ENCODE results near the gene RTN4R. TPM values are rescaled to one million over a fixed set of nuclear protein-coding genes. Genes with fewer than 3 reads are reported as not detected.
"Not testable (repeated sequence)": the region's sequence is repeated elsewhere in the genome, so short reads cannot be mapped to it uniquely, and the experiment has no call there.

RTN4R gene
- polyA plus RNA-seq (ENCODE audit: insufficient read length in 4 of 4) = 1 to 10 TPM; 5.0 to 9.0 (median 6.1) TPM

DNA sequence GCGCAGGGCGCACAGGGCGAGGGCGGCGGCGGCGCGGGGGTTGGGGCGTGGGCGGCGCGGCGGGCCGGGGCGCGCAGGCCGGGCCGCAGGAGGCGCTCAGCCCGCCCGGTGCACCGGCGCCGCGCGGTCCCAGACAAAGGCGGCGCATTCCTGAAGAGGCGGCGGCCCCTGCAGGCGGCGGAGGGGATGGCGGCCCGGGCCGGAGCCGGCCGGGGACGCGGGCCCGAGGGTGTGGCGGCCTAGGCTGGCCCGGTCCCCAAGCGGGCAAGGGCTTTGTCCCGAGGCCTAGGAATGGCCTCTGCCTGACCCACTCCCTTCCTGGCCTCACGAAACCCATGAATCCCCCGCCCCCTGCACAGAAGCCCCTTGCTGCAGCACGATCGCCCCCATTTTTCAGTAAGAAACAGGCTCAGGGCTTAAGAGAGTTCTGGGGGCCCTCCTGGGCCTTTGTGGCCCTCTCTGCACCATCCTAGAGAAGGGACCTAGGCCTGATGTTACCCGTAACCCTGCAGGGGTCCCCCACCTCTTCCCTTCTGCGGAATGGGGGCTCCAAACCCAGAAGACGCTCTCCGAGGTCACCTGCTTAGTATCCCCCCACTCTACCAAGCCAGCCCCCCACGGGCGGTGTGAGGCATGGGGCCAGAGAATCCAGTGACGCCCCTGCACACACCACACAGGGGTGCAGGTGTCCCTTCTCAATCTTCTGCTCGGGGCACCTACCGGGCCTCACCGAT lies at the start of gene RTN4R:
RTN4R (minus strand) TSS at position 40 of the 734 bp plus-strand sequence. CDS start 226 bp downstream, outside the sequence.
- DNase-seq (ENCODE audit: low read depth in 4 of 4, low spot score in 3 of 4) = no peak

GRCh38 chr22:20317402-20318042 lies 49.4 kb upstream of the RTN4R start:
- not testable (repeated sequence) for DNase-seq (ENCODE audit: low read depth in 4 of 4, low spot score in 3 of 4)

DNA sequence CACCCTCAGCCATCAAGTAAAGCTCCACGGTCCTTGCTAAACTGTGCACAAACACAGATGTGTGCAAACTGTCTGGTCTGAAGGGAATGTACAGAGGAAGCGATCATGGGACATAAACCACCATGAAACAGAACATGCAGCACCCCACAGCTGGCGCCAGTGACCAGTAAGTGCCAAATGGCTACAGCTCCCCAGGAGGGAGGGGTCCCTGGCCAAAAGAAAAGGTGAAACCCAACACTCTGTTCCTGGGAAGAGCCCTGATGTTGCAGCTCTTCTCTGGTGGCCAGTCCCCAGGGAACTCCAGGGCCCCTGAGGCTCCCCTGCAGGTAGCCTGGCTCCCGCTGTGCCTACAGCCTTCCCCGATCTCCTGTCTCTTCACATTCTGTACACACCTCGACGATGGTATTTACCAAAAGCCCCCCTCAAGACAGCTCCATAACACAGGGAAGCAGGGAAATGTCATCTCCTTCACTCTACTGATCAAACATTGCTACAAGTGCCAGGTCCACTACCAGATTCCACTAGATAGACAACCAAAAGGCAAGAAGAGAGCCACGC lies 48.8 kb upstream of the RTN4R start:
- DNase-seq (ENCODE audit: low read depth in 4 of 4, low spot score in 3 of 4) = no peak

- no peak for DNase-seq (ENCODE audit: low read depth in 4 of 4, low spot score in 3 of 4)
Measured at GRCh38 chr22:20316217-20316843, 48.2 kb upstream of the RTN4R start.

DNA sequence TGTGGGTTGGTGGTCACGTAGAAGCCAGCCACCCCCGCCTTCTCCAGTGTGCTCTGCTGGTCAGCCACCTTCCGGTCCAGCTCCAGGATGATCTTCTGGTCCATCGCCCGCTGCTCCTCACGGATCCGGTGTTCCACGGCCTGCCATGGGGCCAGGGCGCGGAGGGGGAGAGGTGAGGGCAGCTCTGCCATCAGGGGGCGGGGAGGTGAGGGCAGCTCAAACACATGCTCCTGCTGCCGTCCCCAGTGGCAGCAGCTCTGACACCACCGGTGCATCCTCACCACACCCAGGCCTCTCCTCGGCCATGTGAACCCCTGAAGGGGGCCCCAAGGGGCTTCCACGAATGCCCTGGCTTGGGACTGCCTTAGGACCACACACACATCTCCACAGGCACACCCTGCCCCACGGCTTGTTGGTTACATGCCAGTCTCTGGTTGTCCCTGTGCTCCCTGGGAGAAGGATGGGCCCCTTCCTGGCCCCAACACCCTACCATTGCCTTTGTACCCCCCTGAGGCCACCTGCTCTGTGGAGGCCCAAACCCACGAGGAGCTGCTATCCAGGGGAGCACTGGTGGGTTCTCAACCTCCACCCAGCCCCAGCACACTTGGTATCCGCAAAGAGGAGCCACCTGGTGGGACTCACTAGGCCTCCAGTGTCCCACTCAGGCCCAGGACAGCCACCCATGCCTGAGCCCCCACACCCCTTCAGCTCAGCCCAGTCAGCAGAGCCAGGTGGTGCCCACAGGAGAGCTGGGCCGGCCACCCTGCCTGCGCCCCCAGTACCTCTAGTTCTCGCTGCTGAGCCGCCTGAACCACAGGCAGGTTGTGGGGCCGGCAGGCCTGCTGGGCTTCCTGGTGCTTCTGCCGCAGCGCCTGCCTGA lies 47.5 kb upstream of the RTN4R start:
- DNase-seq (ENCODE audit: low read depth in 4 of 4, low spot score in 3 of 4) = no peak

- DNase-seq (ENCODE audit: low read depth in 4 of 4, low spot score in 3 of 4) = not testable (repeated sequence)
Measured at GRCh38 chr22:20314741-20315336, 46.7 kb upstream of the RTN4R start.

- not testable (repeated sequence) for DNase-seq (ENCODE audit: low read depth in 4 of 4, low spot score in 3 of 4)
Measured at GRCh38 chr22:20314206-20314605, 46.1 kb upstream of the RTN4R start.

- not testable (repeated sequence) for DNase-seq (ENCODE audit: low read depth in 4 of 4, low spot score in 3 of 4)
Measured at GRCh38 chr22:20313306-20314077, 45.4 kb upstream of the RTN4R start.

GRCh38 chr22:20312396-20313191 lies 44.5 kb upstream of the RTN4R start:
- no peak for DNase-seq (ENCODE audit: low read depth in 4 of 4, low spot score in 3 of 4)

DNA sequence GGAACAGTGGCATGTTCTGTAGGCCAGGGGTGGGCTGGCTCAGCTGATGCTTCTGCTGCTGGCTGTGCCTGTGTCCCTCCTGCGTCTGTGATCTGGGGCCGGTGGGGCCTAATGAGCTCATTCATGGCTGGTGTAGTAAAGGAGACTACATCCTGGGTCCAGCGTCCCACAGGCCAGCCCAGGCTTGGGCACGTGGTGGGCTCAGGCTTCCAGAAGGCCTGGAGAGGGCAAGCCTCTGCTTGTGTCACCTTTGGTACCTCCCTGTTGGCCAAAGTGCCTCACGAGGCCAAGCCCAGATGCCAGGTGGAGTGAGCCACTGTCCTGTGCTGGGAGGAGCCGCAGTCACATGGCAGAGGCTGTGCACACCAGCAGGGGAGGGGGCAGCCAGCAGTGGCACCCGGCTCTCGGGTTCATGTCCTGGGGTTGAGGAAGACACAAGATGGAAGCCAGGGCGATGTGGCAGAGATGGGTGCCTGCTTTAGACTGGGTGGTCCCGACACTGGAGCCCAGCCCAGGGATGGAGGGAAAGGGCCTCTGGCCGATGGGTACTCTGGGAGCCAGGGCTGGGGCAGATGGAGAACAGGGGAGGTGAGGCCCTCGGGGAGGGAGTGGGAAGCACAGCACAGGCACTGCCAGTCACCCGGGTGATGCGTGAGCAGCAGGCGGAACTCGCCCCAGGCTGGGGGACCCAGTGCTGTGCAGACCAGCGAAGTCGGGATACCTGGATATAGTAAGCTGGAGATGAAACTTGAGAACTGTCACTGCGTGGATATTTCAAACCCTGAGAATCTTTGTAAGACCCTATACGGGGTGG lies 43.3 kb upstream of the RTN4R start:
- DNase-seq (ENCODE audit: low read depth in 4 of 4, low spot score in 3 of 4) = not testable (repeated sequence)

DNA sequence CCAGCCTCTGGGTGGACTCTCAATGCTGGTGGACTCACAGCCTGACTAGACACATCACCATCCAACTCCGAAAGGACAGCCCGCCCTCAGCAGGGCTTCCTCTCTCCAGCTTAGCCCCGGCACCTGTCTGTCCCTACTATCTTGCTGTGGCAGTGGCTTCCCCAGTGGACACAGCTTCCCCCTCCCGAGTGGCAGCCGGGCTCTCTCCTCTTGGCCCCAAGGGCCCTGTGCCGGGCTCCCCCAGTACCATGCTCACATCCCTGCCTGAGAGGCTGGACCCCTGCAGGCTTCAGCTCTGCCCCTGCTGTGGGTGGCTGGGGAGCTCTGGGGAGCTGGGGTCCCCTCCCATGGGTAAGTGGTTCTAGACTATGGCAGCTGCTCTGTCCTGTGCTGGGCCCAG lies 42.7 kb upstream of the RTN4R start:
- DNase-seq (ENCODE audit: low read depth in 4 of 4, low spot score in 3 of 4) = not testable (repeated sequence)

GRCh38 chr22:20310180-20310579 lies 42.1 kb upstream of the RTN4R start:
- DNase-seq (ENCODE audit: low read depth in 4 of 4, low spot score in 3 of 4) = not testable (repeated sequence)

DNA sequence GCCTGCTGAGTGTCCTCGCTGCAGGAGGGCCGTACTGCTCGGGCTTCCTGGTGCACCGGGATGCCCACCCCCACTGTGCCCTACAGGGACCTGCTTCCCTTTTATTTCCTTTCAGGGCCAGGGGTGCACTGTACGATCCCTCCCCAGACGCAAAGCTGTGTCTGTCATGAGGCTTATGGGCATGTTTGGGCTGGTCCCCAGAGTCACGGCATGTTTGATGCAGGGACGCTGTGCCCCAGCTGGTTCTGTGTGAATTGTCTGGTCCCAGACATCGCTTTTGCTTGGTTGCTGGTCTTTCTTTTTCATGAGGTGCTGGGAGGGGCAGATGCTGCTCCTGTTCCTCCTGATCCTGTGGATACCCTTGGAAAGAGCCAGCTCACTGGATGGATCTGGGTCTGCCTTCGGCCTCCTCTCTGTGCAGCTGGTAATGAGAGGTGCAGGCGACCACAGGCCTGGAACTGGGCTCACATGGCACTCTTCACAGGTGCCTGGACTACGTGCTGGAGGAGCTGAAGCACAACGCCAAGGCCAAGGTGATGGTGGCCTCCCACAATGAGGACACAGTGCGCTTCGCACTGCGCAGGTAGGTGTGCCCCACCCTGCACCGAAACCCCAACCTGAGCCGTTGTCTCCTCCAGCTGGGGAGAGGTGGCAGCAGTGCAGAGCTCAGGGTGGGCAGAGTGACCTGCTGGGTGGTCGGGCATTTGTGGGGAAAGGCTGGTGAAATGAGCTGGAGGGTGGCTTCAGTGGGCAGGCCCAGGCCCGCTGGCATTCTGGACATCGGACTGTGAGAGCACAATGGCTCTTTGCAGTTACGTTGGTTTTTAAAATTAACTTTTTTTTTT lies 40.9 kb upstream of the RTN4R start:
- not testable (repeated sequence) for DNase-seq (ENCODE audit: low read depth in 4 of 4, low spot score in 3 of 4)

DNA sequence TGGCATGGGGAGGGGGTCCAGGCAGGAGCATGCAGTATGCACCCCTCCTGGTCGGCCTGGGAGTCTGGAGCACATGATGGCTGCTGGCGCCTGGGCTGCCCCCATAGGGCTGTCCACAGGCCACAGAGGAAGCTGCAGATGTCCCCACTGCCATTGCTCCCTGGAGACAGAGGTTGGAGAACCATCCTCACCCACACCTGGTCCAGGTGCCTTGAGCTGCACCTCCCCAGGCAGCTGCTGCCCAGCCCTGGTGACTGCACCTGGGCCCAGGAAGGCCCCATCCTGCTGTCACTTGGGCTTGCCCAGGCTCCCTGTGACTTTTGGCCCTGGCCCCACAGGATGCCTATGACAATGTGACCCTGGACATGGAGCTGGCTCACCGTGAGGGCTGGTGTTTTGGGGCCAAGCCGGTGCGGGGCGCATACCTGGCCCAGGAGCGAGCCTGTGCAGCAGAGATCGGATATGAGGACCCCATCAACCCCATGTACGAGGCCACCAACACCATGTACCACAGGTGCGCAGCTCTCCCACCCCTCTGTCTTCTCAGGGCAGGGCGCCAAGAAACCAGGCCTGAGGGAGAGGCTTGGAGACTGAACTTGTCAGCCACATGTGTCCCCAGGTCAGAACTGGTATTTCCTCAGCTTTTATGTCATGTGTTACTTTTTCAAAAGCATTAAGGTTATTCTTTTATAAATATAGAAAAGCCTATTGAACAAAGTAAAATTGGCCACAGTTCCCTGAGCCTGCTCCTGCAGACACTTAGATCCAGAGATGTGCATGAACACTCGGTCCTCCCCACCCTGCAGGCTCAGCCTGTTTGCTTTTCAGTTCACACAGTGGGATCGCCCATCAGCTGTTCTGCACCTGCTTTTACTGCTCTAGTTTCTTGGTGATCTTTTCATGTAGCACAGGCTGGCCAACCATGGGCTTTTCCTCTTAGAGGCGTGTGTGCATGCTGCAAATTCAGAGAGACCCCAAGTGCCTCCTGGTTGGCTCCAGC lies 39.6 kb upstream of the RTN4R start:
- not testable (repeated sequence) for DNase-seq (ENCODE audit: low read depth in 4 of 4, low spot score in 3 of 4)
